ENCODE measurements around the gene PKP4. TPM values are rescaled to one million over a fixed set of nuclear protein-coding genes. Genes with fewer than 3 reads are reported as not detected.
"Not testable (repeated sequence)": the region's sequence is repeated elsewhere in the genome, so short reads cannot be mapped to it uniquely, and the experiment has no call there.

The PKP4 gene
- polyA plus RNA-seq, 1 donor from 2014 or later = 24.2 TPM

DNA sequence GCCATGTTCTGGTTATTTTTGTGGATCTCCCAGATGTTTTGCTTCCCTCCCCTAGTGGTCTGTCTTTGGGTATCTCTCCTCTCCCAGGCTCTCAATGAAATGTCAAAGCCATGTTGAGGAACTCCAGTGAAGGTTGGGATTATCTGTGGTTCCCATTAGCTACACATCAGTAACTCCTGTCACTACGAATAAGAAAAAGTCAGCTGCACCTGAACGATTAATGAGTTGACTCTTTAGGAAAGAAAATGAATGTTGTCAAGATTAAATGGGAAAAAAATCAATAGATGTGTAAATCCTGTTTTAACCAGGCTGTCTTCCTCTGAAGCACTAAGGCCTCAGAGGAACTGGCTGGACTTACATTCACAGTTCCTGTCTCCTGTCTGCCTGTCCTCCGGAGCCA is 244.3 kb downstream of the PKP4 start:
- Histone ChIP-seq H3K27ac (ENCODE audit: low read length) (no peak overlapping the region), H3K36me3 (ENCODE audit: insufficient read depth, low read length) (no peaks in the 10 kb centered on the region), H3K79me2 (replicated peaks; ENCODE audit: insufficient read depth, low read length) (no peaks in the 10 kb centered on the region), H4K20me1 (ENCODE audit: insufficient read depth) (no peaks in the 10 kb centered on the region), H3K4me3 (ENCODE audit: low read length) (no peak overlapping the region), H2AFZ (ENCODE audit: low read depth, low read length) (no peak overlapping the region), H3K9me2 (ENCODE audit: insufficient read depth, low read length) (no peaks in the 10 kb centered on the region), H3K9me3 (ENCODE audit: low read length) (no peaks in the 10 kb centered on the region), H3F3A (ENCODE audit: insufficient read depth, low read length, poor library complexity, severe bottlenecking) (no peaks in the 10 kb centered on the region), H3K4me2 (ENCODE audit: low read length) (no peak overlapping the region), H3K9ac (ENCODE audit: low read length) (no peak overlapping the region), H3K27me3 (ENCODE audit: insufficient read depth, low read depth, low read length) (no peaks in the 10 kb centered on the region)
- TF ChIP-seq, protein P1, sequence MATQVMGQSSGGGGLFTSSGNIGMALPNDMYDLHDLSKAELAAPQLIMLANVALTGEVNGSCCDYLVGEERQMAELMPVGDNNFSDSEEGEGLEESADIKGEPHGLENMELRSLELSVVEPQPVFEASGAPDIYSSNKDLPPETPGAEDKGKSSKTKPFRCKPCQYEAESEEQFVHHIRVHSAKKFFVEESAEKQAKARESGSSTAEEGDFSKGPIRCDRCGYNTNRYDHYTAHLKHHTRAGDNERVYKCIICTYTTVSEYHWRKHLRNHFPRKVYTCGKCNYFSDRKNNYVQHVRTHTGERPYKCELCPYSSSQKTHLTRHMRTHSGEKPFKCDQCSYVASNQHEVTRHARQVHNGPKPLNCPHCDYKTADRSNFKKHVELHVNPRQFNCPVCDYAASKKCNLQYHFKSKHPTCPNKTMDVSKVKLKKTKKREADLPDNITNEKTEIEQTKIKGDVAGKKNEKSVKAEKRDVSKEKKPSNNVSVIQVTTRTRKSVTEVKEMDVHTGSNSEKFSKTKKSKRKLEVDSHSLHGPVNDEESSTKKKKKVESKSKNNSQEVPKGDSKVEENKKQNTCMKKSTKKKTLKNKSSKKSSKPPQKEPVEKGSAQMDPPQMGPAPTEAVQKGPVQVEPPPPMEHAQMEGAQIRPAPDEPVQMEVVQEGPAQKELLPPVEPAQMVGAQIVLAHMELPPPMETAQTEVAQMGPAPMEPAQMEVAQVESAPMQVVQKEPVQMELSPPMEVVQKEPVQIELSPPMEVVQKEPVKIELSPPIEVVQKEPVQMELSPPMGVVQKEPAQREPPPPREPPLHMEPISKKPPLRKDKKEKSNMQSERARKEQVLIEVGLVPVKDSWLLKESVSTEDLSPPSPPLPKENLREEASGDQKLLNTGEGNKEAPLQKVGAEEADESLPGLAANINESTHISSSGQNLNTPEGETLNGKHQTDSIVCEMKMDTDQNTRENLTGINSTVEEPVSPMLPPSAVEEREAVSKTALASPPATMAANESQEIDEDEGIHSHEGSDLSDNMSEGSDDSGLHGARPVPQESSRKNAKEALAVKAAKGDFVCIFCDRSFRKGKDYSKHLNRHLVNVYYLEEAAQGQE (IDR thresholded peaks at IDR 0.05; ENCODE audit: borderline replicate concordance) = no peak
- TF ChIP-seq POLR2AphosphoS5 (IDR thresholded peaks at IDR 0.05) (no peak), RAD21 (conservative IDR thresholded peaks at IDR 0.05) (no peak), EZH2 (IDR thresholded peaks at IDR 0.05; ENCODE audit: borderline replicate concordance, insufficient read depth, low read length, poor library complexity, severe bottlenecking) (no peak), SMC3 (conservative IDR thresholded peaks at IDR 0.05; ENCODE audit: poor library complexity) (no peak), EP300 (conservative IDR thresholded peaks at IDR 0.05; ENCODE audit: poor library complexity, severe bottlenecking) (no peak), MXI1 (conservative IDR thresholded peaks at IDR 0.05; ENCODE audit: poor library complexity, severe bottlenecking) (no peak), TAF1 (IDR thresholded peaks at IDR 0.05; ENCODE audit: low read depth) (no peak)
- TF ChIP-seq, protein P2, sequence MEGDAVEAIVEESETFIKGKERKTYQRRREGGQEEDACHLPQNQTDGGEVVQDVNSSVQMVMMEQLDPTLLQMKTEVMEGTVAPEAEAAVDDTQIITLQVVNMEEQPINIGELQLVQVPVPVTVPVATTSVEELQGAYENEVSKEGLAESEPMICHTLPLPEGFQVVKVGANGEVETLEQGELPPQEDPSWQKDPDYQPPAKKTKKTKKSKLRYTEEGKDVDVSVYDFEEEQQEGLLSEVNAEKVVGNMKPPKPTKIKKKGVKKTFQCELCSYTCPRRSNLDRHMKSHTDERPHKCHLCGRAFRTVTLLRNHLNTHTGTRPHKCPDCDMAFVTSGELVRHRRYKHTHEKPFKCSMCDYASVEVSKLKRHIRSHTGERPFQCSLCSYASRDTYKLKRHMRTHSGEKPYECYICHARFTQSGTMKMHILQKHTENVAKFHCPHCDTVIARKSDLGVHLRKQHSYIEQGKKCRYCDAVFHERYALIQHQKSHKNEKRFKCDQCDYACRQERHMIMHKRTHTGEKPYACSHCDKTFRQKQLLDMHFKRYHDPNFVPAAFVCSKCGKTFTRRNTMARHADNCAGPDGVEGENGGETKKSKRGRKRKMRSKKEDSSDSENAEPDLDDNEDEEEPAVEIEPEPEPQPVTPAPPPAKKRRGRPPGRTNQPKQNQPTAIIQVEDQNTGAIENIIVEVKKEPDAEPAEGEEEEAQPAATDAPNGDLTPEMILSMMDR (IDR thresholded peaks at IDR 0.05; ENCODE audit: poor library complexity, severe bottlenecking) = no peak

DNA sequence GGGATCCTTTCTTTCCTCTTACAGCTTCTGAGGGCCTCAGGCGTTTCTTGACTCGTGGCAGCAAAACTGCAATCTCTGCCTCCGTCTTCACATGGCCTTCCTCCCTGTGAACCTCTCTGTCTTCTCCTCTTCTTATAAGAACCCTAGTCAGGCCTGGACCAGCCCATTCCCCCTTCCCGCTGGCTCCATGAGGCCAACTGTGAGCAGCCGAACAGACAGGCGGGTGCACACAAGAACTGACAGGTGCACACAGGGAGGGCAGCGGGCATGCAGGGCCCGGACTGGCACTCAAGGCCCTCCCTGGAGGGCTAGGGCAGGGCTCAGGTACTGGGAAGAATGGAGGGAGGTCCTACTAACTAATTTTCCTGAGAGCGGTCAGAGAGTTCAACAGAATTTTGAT is 246.0 kb downstream of the PKP4 start:
- H3K27me3 ChIP-seq (ENCODE audit: insufficient read depth, low read depth, low read length) = no peaks in the 10 kb centered on the region
- no peaks in the 10 kb centered on the region for H3K79me2 ChIP-seq (replicated peaks; ENCODE audit: insufficient read depth, low read length)
- no peaks in the 10 kb centered on the region for H3K9me3 ChIP-seq (ENCODE audit: low read length)
- no peak overlapping the region for H3K9ac ChIP-seq (ENCODE audit: low read length)
- H3K27ac ChIP-seq (ENCODE audit: low read length) = no peak overlapping the region
- H3F3A ChIP-seq (ENCODE audit: insufficient read depth, low read length, poor library complexity, severe bottlenecking) = no peaks in the 10 kb centered on the region
- H4K20me1 ChIP-seq (ENCODE audit: insufficient read depth) = no peaks in the 10 kb centered on the region
- H3K4me2 ChIP-seq (ENCODE audit: low read length) = no peak overlapping the region
- H3K36me3 ChIP-seq (ENCODE audit: insufficient read depth, low read length) = no peaks in the 10 kb centered on the region
- H2AFZ ChIP-seq (ENCODE audit: low read depth, low read length) = no peak overlapping the region
- TF ChIP-seq EZH2 (IDR thresholded peaks at IDR 0.05; ENCODE audit: borderline replicate concordance, insufficient read depth, low read length, poor library complexity, severe bottlenecking) (no peak), POLR2AphosphoS5 (IDR thresholded peaks at IDR 0.05) (no peak), SMC3 (conservative IDR thresholded peaks at IDR 0.05; ENCODE audit: poor library complexity) (no peak), MXI1 (conservative IDR thresholded peaks at IDR 0.05; ENCODE audit: poor library complexity, severe bottlenecking) (no peak)
- no peak overlapping the region for H3K4me3 ChIP-seq (ENCODE audit: low read length)
- H3K9me2 ChIP-seq (ENCODE audit: insufficient read depth, low read length) = no peaks in the 10 kb centered on the region

DNA sequence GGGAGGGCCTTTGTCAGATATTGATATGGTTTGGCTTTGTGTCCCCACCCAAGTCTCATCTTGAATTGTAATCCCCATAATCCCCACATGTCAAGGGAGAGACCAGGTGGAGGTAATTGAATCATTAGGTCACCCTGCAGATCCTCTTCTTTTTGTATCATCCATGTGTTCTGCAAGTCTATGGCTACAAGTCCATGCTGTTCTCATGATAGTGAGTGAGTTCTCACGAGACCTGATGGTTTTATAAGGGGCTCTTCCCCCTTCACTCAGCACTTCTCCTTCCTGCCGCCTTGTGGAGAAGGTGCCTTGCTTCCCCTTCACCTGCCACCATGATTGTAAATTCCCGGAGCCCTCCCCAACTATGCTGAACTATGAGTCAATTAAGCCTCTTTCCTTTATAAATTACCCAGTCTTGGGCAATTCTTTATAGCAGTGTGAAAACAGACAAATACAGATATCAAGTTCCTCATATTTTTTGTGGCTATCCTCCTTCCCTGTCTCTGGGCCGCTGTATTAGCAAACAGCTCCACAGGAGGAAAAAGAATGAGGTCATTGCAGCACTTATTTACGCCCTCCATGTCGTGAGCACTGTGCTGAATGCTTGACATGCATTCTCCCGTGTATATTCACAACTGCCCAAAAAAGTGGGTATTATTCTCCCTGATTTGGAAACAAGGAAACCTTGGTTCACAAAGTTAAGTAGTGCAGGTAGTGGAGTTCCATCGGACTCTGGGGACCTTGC is 248.1 kb downstream of the PKP4 start:
- not testable (repeated sequence) for H3K9me2 ChIP-seq (ENCODE audit: insufficient read depth, low read length); H3K9me3 ChIP-seq (ENCODE audit: low read length); H3F3A ChIP-seq (ENCODE audit: insufficient read depth, low read length, poor library complexity, severe bottlenecking); H3K4me2 ChIP-seq (ENCODE audit: low read length); H4K20me1 ChIP-seq (ENCODE audit: insufficient read depth); H3K9ac ChIP-seq (ENCODE audit: low read length); H3K27me3 ChIP-seq (ENCODE audit: insufficient read depth, low read depth, low read length); H3K4me3 ChIP-seq (ENCODE audit: low read length); H3K79me2 ChIP-seq (replicated peaks; ENCODE audit: insufficient read depth, low read length); H3K36me3 ChIP-seq (ENCODE audit: insufficient read depth, low read length); H2AFZ ChIP-seq (ENCODE audit: low read depth, low read length); H3K27ac ChIP-seq (ENCODE audit: low read length)
